ENCODE results near the gene WDR5B.

WDR5B gene

GRCh38 chr3:122365073-122365472, 50.8 kb downstream of the WDR5B start:
- DNase-seq: no peak

GRCh38 chr3:122364490-122364889, 51.4 kb downstream of the WDR5B start:
- DNase-seq: no peak
